CD4-positive, alpha-beta T cell treated with Interleukin-4 for 4 hours (primary cell): ENCODE data around the gene C4A.
A peak's percentile ranks its signal among the peaks of the same experiment; 100 is the strongest.
"Not testable (repeated sequence)": the region's sequence is repeated elsewhere in the genome, so short reads cannot be mapped to it uniquely, and the experiment has no call there.

Experiments used
- DNase-seq: peaks from one replicate; pipeline ENCODE4 v3.0.0-alpha.2; 2020

C4A gene

GRCh38 chr6:31981744-31982143 is at the start of gene C4A:
C4A (plus strand) TSS chr6:31982057; CDS start chr6:31982108, 51 bp downstream.
- DNase-seq: not testable (repeated sequence)

GRCh38 chr6:31932137-31932536 is 49.7 kb upstream of the C4A start:
- DNase-seq: not testable (repeated sequence)

GRCh38 chr6:31933537-31933936 is 48.3 kb upstream of the C4A start:
- DNase-seq: no peak

GRCh38 chr6:31935021-31935420 is 46.8 kb upstream of the C4A start:
- no peak for DNase-seq

- no peak for DNase-seq
Measured at GRCh38 chr6:31935823-31936222, 46.0 kb upstream of the C4A start.

- DNase-seq: no peak
Measured at GRCh38 chr6:31940256-31940664, 41.6 kb upstream of the C4A start.

- DNase-seq: no peak
Measured at GRCh38 chr6:31943742-31944141, 38.1 kb upstream of the C4A start.

- DNase-seq: no peak
Measured at GRCh38 chr6:31945154-31945506, 36.7 kb upstream of the C4A start.

- DNase-seq: no peak
Measured at GRCh38 chr6:31945507-31946369, 36.1 kb upstream of the C4A start, which contains the start of gene CFB. CFB (plus strand) TSS chr6:31946095; CDS start chr6:31946222, 127 bp downstream.

GRCh38 chr6:31946370-31946885 is 35.4 kb upstream of the C4A start:
- no peak for DNase-seq

GRCh38 chr6:31947070-31947675 is 34.7 kb upstream of the C4A start:
- no peak for DNase-seq

- DNase-seq: no peak
Measured at GRCh38 chr6:31947864-31948263, 34.0 kb upstream of the C4A start.

- no peak for DNase-seq
Measured at GRCh38 chr6:31948306-31948705, 33.6 kb upstream of the C4A start.

- no peak for DNase-seq
Measured at GRCh38 chr6:31948753-31949413, 33.0 kb upstream of the C4A start.

GRCh38 chr6:31949926-31950548 is 31.8 kb upstream of the C4A start:
- no peak for DNase-seq

GRCh38 chr6:31952140-31952805 is 29.6 kb upstream of the C4A start:
- DNase-seq: peak; percentile 13

- no peak for DNase-seq
Measured at GRCh38 chr6:31952890-31953289, 29.0 kb upstream of the C4A start.

- no peak for DNase-seq
Measured at GRCh38 chr6:31954511-31954910, 27.3 kb upstream of the C4A start.

GRCh38 chr6:31956796-31957195 is 25.1 kb upstream of the C4A start:
- no peak for DNase-seq

- DNase-seq: no peak
Measured at GRCh38 chr6:31958412-31958740, 23.5 kb upstream of the C4A start.

GRCh38 chr6:31958741-31959739 is 22.8 kb upstream of the C4A start, which contains the start of the genes NELFE and SKIC2:
NELFE (minus strand) TSS chr6:31958971; CDS start chr6:31958446, 525 bp downstream.
SKIC2 (plus strand) TSS chr6:31959175; CDS start chr6:31959193, 18 bp downstream.
- DNase-seq: peak; percentile 98
